ENCODE measurements around the gene ZFY.

Gene ZFY

DNA sequence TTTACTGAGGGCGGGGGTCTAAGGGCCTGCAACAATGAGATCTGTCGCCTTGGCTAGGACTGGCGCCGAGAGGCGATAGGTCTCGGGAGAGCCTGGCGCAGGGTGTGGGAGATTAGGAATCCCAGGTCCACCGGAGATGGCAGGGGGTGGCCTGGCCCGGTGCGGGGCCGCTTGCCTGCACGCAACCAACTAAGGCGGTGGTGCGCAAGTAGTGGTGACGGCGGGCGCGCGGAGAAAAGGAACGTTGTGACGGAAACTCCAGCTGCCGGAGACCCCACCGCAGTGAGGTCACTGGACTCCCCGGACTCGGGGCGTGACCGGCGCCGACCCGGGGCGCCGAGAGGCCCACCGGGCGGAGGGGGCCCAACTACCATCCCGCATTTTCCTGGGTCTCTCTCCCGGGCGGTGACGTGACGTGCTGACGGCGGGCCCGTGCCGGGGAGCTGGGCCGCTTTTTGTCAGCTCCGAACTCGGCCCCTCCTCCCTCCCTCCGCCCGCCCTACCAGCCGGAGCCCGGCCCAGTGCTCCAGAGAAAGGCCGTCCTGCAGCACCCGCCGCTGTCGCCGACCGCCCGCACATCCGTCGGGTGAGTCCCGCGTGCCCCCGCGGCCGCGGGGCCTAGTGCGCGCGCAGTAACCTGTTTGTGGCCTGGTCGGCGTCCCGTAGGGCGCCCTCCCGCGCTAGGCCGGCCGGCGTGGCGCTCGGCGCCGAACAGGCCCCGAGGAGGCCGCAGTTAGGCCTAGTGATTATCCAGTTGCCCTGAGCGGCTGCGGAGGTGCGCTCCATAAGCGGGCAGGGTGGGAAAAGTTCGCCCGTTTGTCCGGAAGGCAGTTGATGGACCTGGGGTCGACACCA lies at the start of gene ZFY:
Gene ZFY (plus strand): TSS at position 521 of the 855 bp plus-strand sequence. CDS start 18,556 bp downstream, outside the sequence.
- DNase-seq, result no peak

DNA sequence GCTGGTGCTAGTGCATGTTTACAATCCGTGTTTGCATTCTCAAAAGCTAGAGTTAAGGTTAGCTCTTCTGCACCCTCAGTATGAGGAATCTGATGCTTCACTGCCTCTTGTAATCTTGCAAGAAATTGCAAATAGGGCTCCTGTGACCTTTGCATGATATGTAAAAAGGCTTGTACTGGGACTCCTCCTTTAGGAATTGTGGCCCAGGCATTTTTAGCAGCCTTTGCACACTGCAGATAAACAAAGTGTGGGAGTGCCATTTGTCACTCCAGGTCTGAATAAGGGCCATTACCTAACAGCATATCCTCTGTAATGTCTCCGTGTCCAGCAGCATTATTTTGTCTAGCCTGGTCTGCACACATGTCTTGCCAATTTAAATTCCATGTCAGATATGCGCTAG lies 49.3 kb upstream of the ZFY start:
- no peak for DNase-seq

DNA sequence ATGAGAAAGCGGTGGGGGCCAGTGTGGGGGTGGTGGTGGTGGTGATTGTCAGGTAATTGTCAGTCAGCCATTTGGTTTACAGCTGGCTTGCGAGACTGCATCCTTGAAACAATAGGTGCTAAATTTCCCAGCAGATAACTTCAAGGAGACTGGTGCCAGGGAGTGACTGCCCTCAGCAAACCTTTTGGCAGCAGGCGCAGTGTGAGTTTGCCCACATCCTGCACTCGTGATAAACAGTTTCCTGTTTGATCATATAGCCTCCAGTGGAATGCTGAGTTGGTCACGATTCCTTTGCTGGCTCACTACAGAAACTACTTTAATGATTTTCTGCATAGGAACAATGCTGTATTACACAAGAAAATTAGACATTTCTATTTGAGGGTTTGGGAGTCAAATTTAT lies 47.8 kb upstream of the ZFY start:
- no peak for DNase-seq

DNA sequence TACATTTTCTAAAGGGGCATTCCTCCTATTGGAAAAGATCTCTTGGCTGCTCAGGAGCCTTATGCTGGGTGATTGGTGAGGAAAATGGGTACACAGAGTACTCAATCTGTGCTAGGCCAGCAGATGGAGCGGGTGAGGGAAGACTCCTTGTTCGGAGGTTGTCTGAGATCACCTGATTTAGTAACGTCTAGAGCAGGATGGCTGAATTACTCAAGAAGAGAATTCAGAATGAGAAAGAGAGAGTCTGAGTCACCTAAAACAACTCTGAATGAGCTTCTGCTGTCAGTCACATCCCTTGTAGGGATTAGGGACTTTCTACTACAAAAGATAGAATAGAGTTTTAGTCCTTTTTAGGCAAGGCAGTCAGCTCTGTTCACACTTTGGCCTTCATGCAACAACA lies 47.2 kb upstream of the ZFY start:
- no peak for DNase-seq

DNA sequence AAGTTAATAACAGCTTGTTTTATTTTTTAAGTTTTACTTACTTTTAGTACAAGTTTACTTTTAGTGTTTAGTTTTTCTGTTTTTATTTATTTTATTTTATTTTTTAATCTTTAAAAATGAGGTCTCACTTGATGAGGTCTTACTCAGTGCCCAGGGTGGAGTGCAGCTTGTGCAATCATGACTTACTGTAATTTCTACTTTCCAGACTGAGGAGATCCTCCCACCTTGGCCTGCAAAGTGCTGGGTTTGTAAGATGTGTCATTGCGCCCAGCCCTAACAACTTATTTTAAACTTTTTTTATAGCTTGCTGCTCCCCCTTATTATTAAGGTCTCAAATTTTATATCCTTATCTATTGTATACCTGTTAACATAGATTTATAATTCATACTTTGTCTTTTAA lies 41.7 kb upstream of the ZFY start:
- no peak for DNase-seq

DNA sequence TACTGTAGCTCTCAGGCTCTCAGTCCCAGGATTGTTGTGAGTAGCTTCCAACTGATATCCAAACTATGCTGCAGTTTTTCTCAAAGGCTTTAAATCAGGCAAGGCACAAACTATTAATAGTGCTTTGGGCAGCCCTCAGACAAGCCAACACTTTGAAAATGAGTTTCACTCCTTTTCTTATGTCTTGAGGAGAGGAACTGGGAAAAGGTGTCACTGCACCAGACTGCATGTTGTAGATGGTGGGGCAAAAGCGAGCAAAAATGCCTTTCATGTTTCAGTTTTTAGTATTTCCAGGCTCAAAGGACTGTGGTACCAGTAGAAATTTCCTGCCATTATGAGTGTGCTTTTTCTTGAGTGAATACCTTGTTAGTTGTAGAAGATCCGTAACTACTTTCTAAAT lies 39.1 kb upstream of the ZFY start:
- no peak for DNase-seq

DNA sequence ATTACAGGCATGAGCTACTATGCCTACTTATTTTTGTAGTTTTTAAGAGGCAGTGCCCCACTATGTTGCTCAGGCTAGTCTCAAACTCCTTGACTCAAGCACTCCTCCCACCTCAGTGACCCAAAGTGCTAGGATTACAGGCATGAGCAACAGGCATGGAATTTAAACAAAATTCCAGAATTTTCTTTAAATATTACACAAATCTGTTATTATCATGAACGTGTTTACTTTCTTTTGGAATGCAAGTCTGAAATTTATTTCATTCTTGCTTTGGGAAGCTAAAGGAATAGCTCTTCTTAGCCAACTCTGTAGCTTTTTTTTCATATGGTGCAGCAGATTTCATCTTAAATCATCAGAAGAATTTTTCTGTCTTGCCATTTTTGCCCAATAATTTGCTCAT lies 27.8 kb upstream of the ZFY start:
- DNase-seq, result no peak

DNA sequence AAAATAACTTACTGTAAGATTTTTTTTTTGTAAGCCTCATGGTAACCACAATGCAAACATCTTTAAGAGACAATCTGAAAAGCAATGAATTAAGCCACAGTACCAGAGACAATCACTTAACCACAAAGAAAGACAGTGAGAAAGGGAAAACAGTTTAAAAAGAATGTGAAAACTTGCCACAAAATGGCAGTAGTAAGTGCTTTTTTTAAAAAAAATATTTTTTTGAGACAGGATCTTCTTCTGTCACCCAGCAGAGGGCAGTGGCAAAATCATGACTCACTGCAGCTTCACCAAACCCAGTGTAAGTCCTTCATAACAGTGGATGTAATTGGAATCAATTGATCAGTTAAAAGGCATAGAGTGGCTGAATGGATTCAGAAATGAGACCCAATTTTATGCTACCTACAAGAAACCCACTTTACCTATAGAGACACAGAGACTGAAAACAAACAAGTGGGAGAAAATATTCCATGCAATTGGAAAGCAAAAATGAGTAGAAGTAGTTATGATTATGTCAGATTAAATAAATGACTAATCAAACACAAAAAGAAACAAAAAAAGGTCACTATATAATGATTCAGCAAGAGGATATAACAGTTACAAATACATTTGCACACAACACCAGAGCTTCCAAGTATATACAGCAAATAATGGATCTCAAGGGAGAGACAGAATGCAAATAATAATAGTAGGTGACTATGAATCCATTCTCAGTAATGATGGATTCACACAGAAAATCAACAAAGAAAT lies 21.9 kb upstream of the ZFY start:
- DNase-seq, result no peak

DNA sequence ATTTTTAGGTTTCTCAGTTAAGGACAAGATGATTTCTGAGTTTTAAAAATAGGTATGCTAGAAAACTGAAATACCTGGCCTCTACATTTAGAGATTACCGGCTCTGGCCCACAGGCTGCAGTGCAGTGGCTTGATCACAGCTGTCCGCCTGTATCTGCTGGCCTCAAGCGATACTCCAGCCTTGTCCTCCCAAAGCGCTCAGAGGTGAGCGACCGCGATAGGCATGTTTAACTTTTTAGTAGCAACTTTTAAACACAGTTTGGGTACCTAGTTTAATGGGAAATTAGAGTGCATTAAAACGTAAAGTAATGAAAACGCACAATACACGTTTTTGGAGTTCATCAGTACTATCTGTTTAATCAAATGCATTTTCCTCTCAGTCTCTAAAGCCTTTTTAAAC lies 1.1 kb upstream of the ZFY start:
- DNase-seq, result no peak

DNA sequence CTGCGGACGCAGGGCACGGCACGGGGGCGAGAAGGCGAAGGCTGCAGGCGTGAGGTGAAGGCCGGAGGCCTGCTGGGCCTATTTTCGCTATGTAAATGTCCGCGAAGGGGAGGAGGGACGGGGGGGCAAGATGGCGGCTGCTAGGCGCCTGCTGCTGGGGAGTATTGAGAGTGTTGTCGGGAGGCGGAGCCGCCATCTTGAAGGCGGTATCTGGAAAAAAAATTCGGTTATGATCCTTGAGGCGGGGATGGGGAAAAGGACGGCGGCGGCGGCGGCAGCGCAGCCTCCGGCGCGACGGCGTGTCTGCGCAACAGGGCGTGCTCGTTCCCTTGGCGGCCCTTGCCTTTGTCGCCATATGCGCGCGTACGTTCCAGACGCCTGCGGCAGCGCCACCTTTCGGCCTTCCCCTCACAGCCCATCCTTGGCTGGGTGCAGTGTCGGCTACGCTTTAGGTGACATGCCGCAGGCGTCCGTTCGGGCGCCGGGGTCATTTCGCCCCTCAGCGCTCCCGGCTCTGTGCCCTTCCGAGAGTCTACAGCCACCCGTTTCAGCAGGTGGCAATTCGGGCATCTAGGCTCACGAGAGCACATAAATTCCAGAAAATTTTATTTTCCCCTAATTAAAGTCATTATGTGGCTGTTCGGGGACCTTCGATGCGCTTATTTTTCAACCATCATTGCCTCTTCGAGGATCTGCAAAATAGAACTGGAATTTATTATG lies 695 bp downstream of the ZFY start:
- DNase-seq, result no peak

DNA sequence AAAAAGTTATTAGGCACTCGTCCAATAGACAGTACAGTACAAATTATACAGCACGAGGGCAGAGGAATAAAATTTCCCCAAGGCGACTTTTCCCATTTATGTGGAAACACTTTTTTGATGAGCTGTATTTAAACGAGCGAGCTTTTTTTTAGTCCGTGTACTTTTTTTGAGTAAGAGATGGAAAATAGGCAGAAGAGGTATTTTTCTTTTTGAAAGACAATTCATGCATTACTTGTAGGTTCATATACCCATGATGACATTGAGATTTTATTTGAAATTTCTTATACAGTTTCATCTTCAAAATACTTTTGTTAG lies 1.2 kb downstream of the ZFY start:
- no peak for DNase-seq

DNA sequence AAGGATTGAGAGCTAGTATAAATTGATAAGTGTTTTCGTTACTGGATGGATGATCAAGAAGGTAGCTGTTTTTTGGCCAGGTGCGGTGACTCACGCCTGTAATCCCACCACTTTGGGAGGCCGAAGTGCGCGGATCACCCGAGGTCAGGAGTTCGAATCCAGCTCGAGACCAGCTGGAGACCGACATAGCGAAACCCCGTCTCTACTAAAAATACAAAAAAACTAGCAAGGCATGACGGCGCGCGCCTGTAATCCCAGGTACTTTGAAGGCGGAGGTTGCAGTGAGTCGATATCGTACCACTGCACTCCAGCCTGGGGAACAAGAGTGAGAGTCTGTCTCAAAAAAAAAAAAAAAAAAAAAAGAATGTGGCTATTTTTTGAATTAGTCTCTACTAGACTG lies 2.0 kb downstream of the ZFY start:
- DNase-seq, result no peak

DNA sequence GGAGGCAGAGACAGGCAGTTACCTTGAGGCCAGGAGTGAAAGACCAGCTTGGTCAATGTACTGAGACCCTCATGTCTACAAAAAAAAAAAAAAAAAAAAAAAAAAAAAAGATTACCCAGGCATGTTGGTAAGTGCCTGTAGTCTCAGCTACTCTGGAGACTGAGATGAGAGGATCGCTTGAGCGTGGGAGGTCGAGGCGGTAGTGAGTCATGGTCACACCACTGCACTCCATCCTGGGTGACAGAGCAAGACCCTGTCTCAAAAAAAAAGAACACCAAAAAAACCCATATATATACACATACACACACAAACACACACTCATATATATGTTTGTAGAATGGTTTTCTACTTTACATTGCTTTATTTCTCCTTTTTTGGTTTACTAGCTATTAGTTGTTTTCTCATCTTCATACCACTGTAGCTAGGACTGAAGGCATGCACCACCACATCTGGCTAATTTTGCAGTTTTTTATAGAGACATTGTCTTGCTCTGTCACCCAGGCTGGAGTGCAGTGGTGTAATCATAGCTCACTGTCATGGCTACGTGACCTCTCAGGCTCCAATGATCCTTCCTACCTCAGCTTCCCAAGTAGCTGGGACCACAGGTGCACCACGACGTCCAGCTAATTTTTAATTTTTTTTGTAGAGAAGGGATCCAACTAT lies 14.5 kb downstream of the ZFY start:
- no peak for DNase-seq

DNA sequence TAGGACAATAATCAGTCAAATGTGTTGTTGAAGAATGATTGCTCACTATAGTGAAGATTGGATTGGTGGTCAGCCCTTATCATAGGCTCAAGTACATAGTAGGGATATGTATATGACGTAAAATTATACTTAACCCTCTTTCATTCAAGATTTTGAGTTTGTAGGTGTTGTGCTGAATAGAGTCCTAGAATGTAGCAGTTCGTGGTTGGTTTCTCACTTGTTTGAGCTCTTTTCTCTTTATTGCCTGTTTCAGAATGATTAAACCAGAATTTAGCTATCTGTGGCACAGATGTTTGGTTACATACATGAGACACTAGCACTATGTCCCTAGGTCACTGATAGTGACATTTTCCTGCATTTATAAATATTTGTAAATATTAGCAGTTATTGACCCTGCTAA lies 15.5 kb downstream of the ZFY start:
- DNase-seq, result no peak

DNA sequence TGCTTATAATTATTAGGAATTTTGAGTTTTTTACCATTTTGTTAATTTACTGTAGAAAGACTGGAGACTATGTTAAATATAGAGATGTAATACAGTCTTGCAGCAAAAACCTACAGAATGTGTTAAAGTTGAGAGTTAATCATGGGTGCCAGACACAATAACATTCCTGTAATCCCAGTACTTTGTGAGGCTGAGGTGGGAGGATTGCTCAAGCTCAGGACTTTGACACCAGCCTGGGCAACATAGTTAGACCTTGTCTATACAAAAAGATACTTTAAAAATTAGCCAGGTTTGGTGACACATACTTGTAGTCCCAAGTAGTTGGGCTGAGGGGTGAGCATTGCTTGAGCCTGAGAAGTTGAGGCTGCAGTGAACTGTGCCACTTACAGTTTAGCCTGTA lies 17.7 kb downstream of the ZFY start:
- DNase-seq, result no peak

DNA sequence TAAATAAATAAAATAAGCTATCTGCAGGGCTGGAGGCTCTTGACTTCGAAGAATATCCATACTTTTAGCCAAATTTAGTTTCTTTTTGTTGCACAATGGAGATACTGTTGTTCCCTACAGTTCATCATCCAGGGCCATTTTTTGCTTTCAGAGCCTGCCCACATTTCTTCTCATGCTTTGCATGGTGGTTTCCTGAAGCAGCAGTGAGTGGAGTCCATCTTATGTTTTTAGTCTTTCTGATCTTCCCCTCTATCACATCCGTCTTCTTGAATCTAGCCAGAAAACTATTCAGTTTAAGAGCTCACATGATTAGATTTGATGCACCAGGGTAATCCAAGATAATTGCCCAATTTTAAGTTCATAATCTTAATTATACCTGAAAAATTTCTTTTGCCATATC lies 19.6 kb downstream of the ZFY start:
- no peak for DNase-seq

DNA sequence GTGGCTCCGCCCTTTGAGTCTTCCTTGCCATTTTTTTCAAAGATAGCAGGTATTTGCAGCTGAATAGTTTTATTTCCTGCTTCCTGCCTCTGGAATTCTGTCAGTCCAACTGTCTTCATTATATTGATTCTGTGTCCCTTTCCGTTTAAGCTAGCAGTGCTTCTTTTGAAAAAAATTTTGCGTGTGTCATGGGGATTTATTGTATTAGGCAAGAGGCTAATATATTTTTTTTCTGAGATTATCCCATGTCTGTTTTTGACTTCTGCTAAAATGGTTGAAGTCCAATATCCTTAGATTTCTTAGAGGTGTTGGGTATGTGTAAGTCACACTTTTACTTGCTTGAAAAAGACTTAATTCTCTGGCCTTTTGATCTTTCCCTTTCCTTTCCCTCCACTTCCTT lies 20.4 kb downstream of the ZFY start:
- DNase-seq, result no peak

DNA sequence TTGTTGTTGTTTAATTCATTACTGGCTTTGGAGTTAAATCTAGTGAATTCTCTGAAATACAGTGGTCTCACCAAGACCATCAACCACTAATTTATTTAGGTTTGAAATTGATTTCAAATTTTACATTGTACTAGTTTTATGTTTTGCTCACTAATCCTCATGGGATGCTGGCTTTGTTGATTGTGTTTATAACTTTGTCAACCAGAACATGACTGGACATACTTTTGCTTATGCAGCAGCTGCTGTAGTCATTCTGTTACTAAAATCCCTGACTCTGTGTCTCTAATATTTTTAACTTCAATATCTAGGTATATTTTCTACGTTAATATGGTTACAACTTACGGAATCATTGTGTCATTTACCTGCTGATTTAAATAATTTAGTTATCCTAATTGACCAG lies 26.9 kb downstream of the ZFY start:
- DNase-seq, result no peak

DNA sequence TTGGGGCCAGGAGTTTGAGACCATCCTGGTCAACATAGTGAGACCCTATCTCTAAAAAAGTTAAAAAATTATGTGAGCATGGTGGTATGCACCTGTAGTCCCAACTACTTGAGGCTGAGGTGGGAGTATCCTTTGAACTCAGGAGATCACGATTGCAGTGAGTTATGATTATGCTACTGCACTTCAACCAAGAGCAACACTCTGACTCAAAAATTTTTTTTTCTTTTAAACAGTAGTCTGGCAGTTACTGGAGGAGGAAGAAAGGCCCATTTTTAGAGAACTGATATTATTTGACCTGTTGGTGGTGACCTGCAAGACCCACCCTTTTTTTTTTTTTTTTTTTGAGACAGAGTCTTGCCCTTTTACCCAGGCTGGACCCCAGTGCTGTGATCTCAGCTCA lies 29.6 kb downstream of the ZFY start:
- DNase-seq, result no peak

DNA sequence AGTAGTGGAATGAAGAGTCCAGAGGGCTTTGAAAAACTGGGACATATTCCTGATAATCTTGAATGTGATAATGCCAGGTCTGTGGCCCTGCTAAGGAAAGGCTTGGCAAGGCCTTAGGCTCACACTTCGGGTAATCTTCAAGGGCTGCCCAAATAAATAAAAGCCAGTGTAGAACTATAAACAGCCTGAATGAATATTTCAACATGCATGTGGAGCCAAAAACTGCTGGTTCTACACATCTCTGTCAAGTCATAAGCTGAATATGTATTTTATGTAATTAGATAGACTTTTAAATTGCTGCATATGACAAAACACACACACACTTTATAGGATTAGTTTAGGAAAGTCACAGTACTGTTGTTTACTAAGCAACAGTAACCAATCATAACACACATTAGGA lies 30.4 kb downstream of the ZFY start:
- DNase-seq, result no peak

DNA sequence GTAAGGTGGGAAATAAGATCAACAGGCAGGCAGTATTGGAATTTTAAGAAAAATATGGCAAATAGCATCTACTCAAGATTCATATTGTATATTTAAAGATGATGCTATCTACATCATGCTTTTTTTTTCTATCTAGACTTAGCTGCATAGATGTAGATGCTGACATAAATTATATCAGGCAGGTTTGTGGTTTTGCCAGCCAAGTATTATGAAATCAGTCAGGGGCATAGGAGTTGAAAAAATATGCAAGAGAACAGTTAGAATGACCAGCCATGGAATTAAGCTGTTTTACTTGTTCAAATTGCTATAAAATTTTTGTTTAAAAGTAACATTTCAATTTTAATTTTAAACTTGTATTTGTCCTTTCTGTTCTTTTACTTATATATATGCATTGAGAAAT lies 34.4 kb downstream of the ZFY start:
- DNase-seq, result no peak

DNA sequence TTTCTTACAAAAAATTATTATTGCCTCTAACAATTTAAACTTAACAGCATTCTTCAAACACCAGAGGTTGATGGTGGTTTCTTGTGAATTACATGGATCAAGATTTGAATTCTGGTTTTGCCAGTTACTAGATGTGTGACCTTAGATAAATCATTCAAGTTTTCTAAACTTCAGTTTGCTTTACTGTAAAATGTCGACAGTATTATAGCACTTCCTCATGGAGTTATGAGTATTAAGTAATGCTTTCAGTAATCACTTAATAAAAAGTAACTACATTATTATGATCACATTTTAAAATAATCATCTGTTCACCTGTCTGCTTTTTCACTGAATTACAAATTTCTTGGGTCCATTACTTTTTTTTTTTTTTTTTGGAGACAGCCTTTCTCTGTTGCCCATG lies 37.5 kb downstream of the ZFY start:
- no peak for DNase-seq

DNA sequence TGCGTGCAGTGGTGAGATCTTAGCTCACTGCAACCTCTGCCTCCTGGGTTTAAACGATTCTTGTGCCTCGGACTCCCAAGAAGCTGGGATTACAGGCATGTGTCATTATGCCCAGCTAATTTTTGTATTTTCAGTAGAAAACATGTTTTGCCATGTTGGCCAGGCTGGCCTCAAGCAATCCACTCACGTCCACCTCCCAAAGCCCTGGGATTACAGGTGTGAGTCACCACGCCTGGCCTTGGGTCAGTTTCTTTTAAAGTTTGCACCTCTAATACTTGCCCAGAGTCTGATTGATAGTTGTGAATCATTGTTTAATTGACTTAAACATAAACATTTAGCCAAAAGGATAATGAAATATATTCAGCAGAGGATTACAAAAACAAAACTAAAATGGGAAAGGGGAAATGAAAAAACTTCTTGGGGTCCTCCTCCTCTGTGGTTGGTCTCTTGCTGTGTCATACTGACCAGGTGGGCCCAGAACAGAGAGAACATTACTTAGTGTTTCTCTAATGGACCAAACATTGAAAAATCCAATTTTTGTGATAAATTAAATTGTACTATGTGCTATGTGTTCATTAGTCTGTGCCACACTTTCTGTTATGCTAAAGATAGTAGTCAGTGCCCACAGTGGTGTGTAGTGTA lies 38.0 kb downstream of the ZFY start:
- no peak for DNase-seq
